Left lung (tissue), 10 donors: ENCODE results near the gene PRKAR1A. TPM values are rescaled to one million over a fixed set of nuclear protein-coding genes. Genes with fewer than 3 reads are reported as not detected.

Source experiments
- ATAC-seq: fragments of 200-7000 bp; cut with Tn5 transposase; one replicate; pipeline ENCODE4 v1.9.1; 2020; ENCODE audit warnings: moderate library complexity
- DNase-seq, 4 donors: peaks; one replicate each; pipeline ENCODE4 v3.0.0-alpha.2; 2013 to 2020
- H3K27ac ChIP-seq, 2 donors: fragments of 200-600 bp; sonication (generic) in 1 of 2; one replicate each; pipeline versions ENCODE4 v1.5.0 to v1.8.0; 2020 to 2021
- H3K27me3 ChIP-seq, 2 donors: fragments of 200-600 bp; sonication (generic) in 1 of 2; one replicate each; pipeline versions ENCODE4 v1.5.0 to v1.8.0; 2020 to 2021
- H3K36me3 ChIP-seq, 2 donors: fragments of 200-600 bp; sonication (generic) in 1 of 2; one replicate each; pipeline versions ENCODE4 v1.5.0 to v1.8.0; 2020 to 2021
- H3K4me1 ChIP-seq, 2 donors: fragments of 200-600 bp; one replicate each; pipeline ENCODE4 v1.8.0; 2021
- H3K4me3 ChIP-seq, 2 donors: fragments of 200-600 bp; sonication (generic) in 1 of 2; one replicate each; pipeline versions ENCODE4 v1.5.0 to v1.8.0; 2020 to 2021; ENCODE audit warnings: mild to moderate bottlenecking in 1 of 2
- H3K9me3 ChIP-seq, 2 donors: fragments of 200-600 bp; sonication (generic) in 1 of 2; one replicate each; pipeline versions ENCODE4 v1.5.0 to v1.8.0; 2020 to 2021
- intact Hi-C, 2 donors: fragments of 100-400 bp; cut with DNase I; formaldehyde crosslinking; loops; one replicate each; pipeline versions ENCODE4 v1.11.2 to v1.14.2; 2022
- polyA plus RNA-seq, 6 donors: library from polyadenylated mRNA; unstranded; fragments of 120-200 nt; gene quantifications; one replicate each; pipeline ENCODE4 v1.2.1, GENCODE V29; 2013; ENCODE audit not compliant: insufficient read length in 6 of 6
- total RNA-seq, 2 donors: library from RNA; stranded (reverse); fragmentation: NEBNext Ultra II Directional; extraction: Animal tissue kit (Norgen Biotek cat#: 25700); gene quantifications; one replicate each; pipeline ENCODE4 v1.2.1, GENCODE V29; 2021
- TF ChIP-seq, protein P1 (sequence below), 2 donors: fragments of 200-600 bp; sonication (generic) in 1 of 2; IDR thresholded peaks; one replicate each; pipeline versions ENCODE4 v1.5.0 to v1.8.0; 2021; ENCODE audit warnings: antibody characterized with exemption in 2 of 2
- donor health status: DM: no; HTN: yes; CAD: no.
- donor health status: DM: no; HTN: no; CAD: no.

The PRKAR1A gene
- total and polyA plus RNA-seq, 8 donors = 307 to 376 (median 330) TPM

DNA sequence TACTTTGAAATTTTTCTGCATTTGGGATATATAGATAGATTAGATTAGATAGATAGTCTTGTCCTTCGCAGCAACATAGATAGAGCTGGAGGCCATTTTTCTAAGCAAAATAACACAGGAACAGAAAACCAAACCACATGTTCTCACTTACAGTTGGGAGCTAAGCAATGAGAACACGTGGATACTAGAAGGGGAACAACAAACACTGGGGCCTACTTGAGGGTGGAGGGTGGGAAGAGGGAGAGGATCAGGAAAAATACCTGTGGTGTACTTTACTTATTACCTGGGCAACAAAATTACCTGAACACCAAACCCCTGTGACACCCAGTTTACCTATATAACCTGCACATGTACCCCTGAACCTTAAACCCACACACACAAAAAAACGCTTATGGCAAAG is 14.3 kb downstream of the PRKAR1A start:
- H3K4me3 ChIP-seq = no peak overlapping the region
- intact Hi-C loops = no loop called here
- H3K36me3 ChIP-seq = peaks cover 0 to 94% of the 10 kb centered on the region in 2 donors
- DNase-seq (no peak), ATAC-seq (peak; percentile 90)
- H3K4me1 ChIP-seq = peaks cover 0 to 36% of the 10 kb centered on the region in 2 donors
- no peaks in the 10 kb centered on the region for H3K9me3 ChIP-seq
- TF ChIP-seq, protein P1, sequence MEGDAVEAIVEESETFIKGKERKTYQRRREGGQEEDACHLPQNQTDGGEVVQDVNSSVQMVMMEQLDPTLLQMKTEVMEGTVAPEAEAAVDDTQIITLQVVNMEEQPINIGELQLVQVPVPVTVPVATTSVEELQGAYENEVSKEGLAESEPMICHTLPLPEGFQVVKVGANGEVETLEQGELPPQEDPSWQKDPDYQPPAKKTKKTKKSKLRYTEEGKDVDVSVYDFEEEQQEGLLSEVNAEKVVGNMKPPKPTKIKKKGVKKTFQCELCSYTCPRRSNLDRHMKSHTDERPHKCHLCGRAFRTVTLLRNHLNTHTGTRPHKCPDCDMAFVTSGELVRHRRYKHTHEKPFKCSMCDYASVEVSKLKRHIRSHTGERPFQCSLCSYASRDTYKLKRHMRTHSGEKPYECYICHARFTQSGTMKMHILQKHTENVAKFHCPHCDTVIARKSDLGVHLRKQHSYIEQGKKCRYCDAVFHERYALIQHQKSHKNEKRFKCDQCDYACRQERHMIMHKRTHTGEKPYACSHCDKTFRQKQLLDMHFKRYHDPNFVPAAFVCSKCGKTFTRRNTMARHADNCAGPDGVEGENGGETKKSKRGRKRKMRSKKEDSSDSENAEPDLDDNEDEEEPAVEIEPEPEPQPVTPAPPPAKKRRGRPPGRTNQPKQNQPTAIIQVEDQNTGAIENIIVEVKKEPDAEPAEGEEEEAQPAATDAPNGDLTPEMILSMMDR (IDR thresholded peaks at IDR 0.05) = no peak
- peak overlapping the region; percentile 57 to 69 for H3K27ac ChIP-seq
- H3K27me3 ChIP-seq = no peaks in the 10 kb centered on the region

DNA sequence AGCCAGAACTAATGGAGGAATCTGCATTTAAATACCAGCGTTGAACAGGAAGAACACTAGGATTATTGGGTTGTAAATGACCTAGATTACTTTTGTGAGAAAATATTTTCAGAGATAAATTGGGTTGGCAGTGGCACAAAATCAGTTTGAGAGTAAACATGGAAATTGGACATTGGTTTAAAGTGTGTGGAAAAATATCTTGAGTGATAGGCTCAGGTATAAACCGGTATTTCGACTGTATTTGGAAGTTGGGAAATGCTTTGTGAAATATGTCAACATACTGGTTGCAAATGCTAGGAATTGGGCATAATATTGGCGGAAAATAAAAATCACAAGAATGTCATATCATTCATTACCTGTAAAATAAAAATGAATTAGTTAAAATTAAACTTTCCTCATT is 15.1 kb downstream of the PRKAR1A start:
- peak overlapping the region; percentile 57 to 69 for H3K27ac ChIP-seq
- peaks cover 0 to 100% of the 10 kb centered on the region in 2 donors for H3K36me3 ChIP-seq
- intact Hi-C loops = no loop called here
- TF ChIP-seq, protein P1 (IDR thresholded peaks at IDR 0.05) = no peak
- no peaks in the 10 kb centered on the region for H3K27me3 ChIP-seq
- no peaks in the 10 kb centered on the region for H3K9me3 ChIP-seq
- no peak overlapping the region for H3K4me3 ChIP-seq
- peak; percentile 72 for ATAC-seq
- no peak for DNase-seq
- peaks cover 0 to 29% of the 10 kb centered on the region in 2 donors for H3K4me1 ChIP-seq

DNA sequence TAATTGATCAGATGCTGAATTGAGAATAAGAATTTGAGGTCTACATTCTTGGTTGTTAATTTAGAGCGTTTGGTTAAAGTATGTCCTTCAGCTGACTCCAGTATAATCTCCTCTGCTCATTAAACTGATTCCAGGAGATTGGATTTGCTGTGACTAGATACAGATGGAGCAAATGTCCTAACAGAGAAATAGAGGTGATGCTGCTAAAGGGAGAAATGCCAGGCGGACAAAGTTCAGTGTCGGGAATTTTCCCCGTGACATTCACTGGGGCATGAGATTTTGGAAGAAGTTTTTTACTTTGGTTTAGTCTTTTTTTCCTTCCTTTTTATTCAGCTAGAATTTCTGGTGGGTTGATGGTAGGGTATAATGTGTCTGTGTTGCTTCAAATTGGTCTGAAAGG is 19.0 kb downstream of the PRKAR1A start:
- no peak for DNase-seq
- Histone ChIP-seq H3K4me3 (no peak overlapping the region), H3K9me3 (no peaks in the 10 kb centered on the region), H3K27ac (no peak overlapping the region), H3K4me1 (peaks cover 0 to 23% of the 10 kb centered on the region in 2 donors), H3K36me3 (peaks cover 0 to 97% of the 10 kb centered on the region in 2 donors), H3K27me3 (no peaks in the 10 kb centered on the region)
- intact Hi-C loops = loop anchor here in 1 of 2 donors (10.0 kb wide), 1 partner anchor 234 kb away; no protein-coding TSS in a partner anchor
- no peak for ATAC-seq
- TF ChIP-seq, protein P1 (IDR thresholded peaks at IDR 0.05) = no peak

DNA sequence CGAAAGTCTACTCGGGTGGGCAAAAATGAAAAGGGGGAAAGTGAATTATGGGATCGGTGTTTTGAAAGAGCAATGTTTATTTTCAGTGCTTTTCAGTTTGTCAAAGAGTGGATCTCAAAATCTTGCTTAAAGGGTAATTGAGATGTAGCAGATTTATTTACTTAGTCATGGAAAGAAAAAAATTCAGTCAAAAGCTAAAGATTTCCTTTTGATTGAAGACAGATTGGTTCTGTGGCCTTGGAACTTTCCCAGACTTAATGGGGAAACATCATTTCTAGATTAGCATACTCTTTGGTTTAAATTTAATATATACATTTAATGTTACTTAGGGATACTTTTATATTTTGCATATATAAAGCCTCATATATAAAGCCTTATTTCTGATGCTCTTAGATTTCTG is 20.6 kb downstream of the PRKAR1A start:
- peaks cover 0 to 97% of the 10 kb centered on the region in 2 donors for H3K36me3 ChIP-seq
- no peaks in the 10 kb centered on the region for H3K9me3 ChIP-seq
- H3K4me1 ChIP-seq = peaks cover 0 to 17% of the 10 kb centered on the region in 2 donors
- TF ChIP-seq, protein P1 (IDR thresholded peaks at IDR 0.05) = no peak
- H3K27me3 ChIP-seq = no peaks in the 10 kb centered on the region
- no peak for ATAC-seq
- intact Hi-C loops = loop anchor here in 1 of 2 donors (10.0 kb wide), 1 partner anchor 232 kb away; no protein-coding TSS in a partner anchor
- no peak for DNase-seq
- H3K4me3 ChIP-seq = no peak overlapping the region
- H3K27ac ChIP-seq = no peak overlapping the region

DNA sequence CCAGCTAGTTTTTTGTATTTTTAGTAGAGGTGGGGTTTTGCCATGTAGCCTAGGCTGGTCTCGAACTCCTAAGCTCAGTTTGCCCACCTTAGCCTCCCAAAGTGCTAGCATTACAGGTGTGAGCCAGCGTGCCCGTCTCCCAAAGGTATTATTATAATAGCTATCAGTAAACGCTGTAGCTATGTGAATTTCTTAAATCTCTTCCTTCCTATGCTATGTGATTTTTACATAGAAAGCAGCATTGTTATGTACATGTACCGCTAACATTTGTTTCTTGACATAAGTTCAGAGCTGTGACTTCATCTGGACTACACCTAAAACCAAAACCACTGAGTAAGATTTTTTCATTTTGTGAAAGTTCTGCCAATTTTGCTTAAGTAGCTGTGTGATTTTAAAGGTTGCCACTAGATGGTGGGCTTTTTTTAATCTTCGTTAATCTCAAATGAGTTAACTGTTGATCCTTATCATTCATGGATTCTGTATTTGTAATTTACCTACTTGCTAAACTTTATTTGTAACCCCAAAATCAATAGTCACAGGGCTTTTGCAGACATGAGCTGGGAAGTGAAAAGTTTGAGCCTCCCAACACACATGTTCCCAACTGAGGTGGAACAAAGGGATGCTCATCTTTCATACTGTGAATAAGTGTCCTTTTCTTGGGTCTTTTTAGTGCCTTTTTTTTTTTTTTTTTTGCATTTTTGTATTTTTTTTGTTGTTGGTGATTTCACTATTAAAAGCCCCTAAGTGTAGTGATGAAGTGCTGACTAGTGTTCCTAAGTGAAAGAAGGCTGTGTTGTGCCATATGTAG is 21.9 kb downstream of the PRKAR1A start:
- H3K36me3 ChIP-seq = peaks cover 0 to 97% of the 10 kb centered on the region in 2 donors
- H3K9me3 ChIP-seq = no peaks in the 10 kb centered on the region
- ATAC-seq = peak; percentile 23
- no peak overlapping the region for H3K4me3 ChIP-seq
- intact Hi-C loops = loop anchor here in 1 of 2 donors (10.0 kb wide), 1 partner anchor 231 kb away; no protein-coding TSS in a partner anchor
- TF ChIP-seq, protein P1 (IDR thresholded peaks at IDR 0.05) = peak; percentile 22 to 28
- no peak for DNase-seq
- H3K27me3 ChIP-seq = no peaks in the 10 kb centered on the region
- peaks cover 0 to 17% of the 10 kb centered on the region in 2 donors for H3K4me1 ChIP-seq
- H3K27ac ChIP-seq = no peak overlapping the region
